DOHH2 (cell line): ENCODE measurements around the gene EEFSEC.

Source experiments
- CTCF ChIP-seq: fragments of 200-600 bp; sonication (generic); IDR thresholded peaks from one replicate; pipeline ENCODE4 v1.5.1; 2014; ENCODE audit warnings: antibody characterized with exemption, mild to moderate bottlenecking, low read depth, low read length; ENCODE audit not compliant: poor library complexity, severe bottlenecking
- EZH2phosphoT487 ChIP-seq: fragments of 200-600 bp; sonication (generic); IDR thresholded peaks from 2 replicates; pipeline ENCODE4 v1.6.1; 2017; ENCODE audit warnings: borderline replicate concordance, mild to moderate bottlenecking, antibody characterized with exemption, low read length, moderate library complexity, mixed read lengths

- TF ChIP-seq CTCF (no peak), EZH2phosphoT487 (no peak)
Observed at GRCh38 chr3:128335621-128336296, 182.5 kb downstream of the EEFSEC start.
